ENCODE data around the gene GPR183.

The GPR183 gene

DNA sequence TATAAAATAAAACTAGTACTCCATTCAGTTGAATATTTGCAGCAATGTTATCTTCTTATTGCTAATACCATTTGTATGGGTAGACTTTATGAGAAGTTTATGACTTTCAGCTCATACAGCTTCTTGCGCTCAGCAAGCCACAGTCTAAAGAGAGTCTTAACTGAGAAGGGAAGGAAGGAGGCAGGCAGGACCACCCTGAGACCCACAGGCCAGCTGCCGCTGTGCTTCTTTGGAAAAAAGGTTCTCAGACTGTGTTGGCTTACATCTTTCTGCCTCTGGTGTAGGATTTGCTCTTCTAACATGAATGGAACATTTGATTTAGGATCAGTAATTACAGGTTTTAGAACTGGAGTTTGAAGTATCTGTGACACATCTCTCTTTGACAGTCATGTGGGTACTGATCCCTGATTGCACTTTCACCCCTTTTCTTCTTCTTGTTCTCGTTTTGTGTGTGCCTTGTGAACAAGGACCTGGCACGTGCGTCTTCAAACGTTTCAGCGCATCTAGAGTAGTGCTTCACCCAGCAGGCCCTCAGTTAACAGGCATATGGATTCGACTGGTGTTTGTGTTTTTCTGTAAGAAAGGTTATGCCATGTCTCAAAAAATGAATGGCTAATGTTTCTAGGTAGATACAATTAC, 41.9 kb downstream of the GPR183 start:
- TF ChIP-seq, protein P1, sequence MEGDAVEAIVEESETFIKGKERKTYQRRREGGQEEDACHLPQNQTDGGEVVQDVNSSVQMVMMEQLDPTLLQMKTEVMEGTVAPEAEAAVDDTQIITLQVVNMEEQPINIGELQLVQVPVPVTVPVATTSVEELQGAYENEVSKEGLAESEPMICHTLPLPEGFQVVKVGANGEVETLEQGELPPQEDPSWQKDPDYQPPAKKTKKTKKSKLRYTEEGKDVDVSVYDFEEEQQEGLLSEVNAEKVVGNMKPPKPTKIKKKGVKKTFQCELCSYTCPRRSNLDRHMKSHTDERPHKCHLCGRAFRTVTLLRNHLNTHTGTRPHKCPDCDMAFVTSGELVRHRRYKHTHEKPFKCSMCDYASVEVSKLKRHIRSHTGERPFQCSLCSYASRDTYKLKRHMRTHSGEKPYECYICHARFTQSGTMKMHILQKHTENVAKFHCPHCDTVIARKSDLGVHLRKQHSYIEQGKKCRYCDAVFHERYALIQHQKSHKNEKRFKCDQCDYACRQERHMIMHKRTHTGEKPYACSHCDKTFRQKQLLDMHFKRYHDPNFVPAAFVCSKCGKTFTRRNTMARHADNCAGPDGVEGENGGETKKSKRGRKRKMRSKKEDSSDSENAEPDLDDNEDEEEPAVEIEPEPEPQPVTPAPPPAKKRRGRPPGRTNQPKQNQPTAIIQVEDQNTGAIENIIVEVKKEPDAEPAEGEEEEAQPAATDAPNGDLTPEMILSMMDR (IDR thresholded peaks at IDR 0.05; ENCODE audit: low read depth, low read length) = no peak

DNA sequence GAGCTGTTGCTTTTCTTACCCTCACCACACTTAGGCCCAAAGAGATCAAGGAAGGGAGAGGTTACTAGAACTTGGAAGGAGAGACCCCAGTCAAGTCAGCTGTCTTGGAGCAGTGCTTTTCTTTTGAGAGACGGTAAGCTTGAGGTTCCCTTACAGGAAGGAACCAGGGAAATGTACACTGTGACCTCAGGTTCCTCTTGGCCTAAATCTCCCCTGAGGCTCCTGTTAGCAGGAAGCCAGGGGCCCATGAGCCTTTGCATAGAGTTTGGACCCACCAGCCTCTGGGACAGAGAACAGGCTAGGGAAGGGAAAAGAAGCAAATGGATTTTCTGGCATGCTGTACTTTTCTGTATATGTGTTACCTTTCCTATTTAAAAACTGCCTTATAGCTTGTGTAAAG, 43.1 kb downstream of the GPR183 start:
- TF ChIP-seq, protein P1 (IDR thresholded peaks at IDR 0.05; ENCODE audit: low read depth, low read length) = no peak

More for the DNA sequence above, 41.9 kb downstream of the GPR183 start:
- no peak for DNase-seq (ENCODE audit: extremely low read depth, low read depth)

DNA sequence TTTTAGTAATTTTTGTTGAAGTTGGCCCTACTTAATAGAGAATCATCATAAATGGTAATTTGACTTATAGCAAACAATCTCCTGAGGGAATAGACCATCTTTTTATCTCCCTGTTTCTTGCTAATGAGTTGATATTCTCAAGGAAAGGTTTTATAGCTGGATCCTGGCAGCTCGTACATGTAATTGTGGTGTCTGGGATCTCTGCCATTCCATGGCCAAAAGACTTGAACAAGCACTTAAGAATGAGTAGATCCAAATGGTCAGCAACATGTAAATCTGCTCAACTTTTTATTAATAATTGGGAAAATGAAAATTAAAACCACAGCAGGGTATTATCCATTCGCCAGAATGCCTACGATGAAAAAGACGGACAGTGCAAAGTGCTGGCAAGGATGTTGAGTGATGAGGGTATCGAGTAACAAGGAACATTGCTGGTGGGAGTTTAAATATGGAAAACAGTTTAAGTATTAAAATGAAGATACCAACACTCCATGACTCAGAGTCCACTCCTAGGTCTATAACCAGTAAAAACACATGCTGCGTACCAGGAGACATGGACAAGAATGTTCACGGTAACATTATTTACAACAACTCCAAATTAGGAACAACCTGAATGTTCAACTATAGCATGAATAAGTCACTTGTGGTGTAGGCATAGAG, 43.9 kb downstream of the GPR183 start:
- DNase-seq (ENCODE audit: extremely low read depth, low read depth) = no peak
- TF ChIP-seq, protein P1 (IDR thresholded peaks at IDR 0.05; ENCODE audit: low read depth, low read length) = no peak

More for the DNA sequence above, 43.1 kb downstream of the GPR183 start:
- DNase-seq (ENCODE audit: extremely low read depth, low read depth) = no peak

DNA sequence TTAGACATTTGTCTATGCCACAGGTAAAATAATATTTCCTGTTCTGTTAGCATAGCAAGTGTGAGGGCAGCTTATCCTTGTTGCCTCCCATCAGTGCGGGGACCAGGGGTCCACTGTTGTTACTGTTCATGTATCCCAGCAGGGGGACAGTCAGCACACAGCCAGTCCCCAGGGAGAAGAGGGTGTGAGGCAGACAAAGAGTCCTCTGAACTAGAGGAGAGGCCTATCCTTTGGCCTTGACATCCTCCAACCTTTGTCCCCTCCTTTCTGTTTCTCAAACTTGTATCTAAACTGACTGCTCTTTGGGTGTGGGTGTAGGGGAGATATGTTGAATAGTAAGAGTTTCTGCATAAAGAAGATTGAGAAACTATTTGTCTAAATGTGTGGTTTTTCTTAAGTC, 46.1 kb downstream of the GPR183 start:
- TF ChIP-seq, protein P1 (IDR thresholded peaks at IDR 0.05; ENCODE audit: low read depth, low read length) = no peak
- no peak for DNase-seq (ENCODE audit: extremely low read depth, low read depth)

DNA sequence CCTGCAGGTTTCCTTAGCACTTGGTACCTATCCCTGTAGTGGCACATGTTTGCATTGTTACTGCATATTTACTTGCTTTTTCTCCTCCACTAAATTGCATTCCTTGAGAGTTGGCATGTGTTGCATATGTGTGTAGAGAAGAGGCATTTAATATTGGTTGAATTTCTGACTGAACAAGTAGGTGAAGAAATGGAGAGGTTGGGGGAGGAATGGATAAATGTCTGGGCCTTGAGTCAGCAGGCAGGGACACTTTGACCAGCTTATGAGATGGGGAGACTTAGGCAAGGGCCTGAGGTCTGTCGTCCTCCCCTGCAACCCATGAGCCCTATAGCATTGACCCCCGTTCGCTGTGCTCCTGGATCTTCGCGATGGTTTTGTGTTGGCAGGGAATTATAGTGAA, 47.0 kb downstream of the GPR183 start:
- TF ChIP-seq, protein P1 (IDR thresholded peaks at IDR 0.05; ENCODE audit: low read depth, low read length) = no peak
- DNase-seq (ENCODE audit: extremely low read depth, low read depth) = no peak

DNA sequence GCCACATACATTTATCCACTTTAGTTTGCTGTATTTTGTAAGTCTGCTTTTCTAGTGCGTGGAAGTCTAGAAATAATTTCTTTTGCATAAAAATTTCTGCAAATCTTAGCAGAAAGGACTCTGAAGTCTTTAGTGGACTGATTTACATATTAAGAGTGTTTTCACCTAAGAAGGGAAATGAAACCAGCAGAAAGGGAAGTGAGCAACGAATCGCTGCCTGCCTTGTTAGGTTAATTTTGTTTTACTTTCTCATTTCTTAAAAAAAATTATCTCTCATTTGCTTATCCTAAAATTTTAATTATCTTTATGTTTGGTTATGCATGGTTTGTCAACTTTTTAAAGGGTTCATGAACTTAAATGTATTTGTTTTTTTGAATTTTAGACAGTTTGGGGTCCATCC, 48.3 kb downstream of the GPR183 start:
- TF ChIP-seq, protein P1 (IDR thresholded peaks at IDR 0.05; ENCODE audit: low read depth, low read length) = no peak
- no peak for DNase-seq (ENCODE audit: extremely low read depth, low read depth)

DNA sequence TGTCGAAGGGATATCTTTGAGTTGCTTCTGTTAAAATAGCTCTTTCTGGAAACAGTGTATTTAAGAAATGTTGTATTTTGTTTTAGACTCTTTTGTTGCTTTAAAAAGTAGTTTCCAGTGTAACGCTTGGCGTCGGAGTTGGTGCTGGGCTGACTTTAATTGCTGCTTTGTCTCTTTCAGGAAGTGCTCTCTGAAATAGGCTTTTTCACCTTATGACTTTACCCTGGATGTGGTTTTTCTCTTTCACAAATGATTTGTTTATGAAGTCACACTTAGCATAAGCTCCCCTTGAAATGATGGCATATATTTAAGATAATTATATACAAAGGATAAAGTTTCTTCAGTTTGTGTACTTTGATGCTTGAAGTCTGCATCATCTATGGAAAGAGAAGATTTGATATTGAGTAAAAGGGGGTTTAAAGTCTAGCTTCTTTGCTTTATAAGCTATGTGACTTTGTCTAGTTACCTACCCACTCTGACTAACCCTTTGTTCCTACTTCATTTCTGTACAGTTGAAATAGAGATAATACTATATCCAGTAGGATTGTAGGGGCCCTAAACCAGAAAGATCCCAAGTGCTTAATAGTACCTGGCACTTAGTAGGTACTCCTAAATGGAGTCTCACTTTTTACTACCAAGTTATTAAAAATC, 48.9 kb downstream of the GPR183 start, which contains the start of gene GPR18:
TSS of gene GPR18 (minus strand) at position 170 of the 651 bp plus-strand sequence. CDS start 2,507 bp downstream, outside the sequence.
- no peak for DNase-seq (ENCODE audit: extremely low read depth, low read depth)

More for the DNA sequence above, 48.9 kb downstream of the GPR183 start, which contains the start of gene GPR18:
- TF ChIP-seq, protein P1 (IDR thresholded peaks at IDR 0.05; ENCODE audit: low read depth, low read length) = no peak

All from AG09319 (cell line).